ENCODE results near the gene EVA1A. TPM values are rescaled to one million over a fixed set of nuclear protein-coding genes. Genes with fewer than 3 reads are reported as not detected.

Gene EVA1A
- total RNA-seq (2014; rRNA removed; shearing (Covaris generic)) (95.6 and 126 TPM in 2 replicates), polyA plus RNA-seq (2016; fragmentation: Nextera tagmentation; extraction: Ambion mirVana) (145 and 149 TPM in 2 replicates)

- TF ChIP-seq EZH2 (IDR thresholded peaks at IDR 0.05; ENCODE audit: insufficient read depth, poor library complexity, severe bottlenecking): no peak
- TF ChIP-seq EZH2phosphoT487 (IDR thresholded peaks at IDR 0.05; ENCODE audit: insufficient read depth, low read depth): no peak
- Histone ChIP-seq H3K4me2 (ENCODE audit: unreplicated experiment) (peak within 1 kb of the TSS; percentile 95), H3K27me3 (replicated peaks; ENCODE audit: insufficient read depth) (no peaks in the 10 kb centered on the region), H3K9ac (peak within 1 kb of the TSS; percentile 83), H3K9me3 (ENCODE audit: low read depth) (no peaks in the 10 kb centered on the region), H3K4me1 (ENCODE audit: insufficient read depth) (peaks cover 64% of the 10 kb centered on the region), H4K20me1 (ENCODE audit: insufficient read depth) (peaks cover 7% of the 10 kb centered on the region; the same call in 1 of the 2 replicates), H3K36me3 (ENCODE audit: low read depth) (peaks cover 10% of the 10 kb centered on the region; the same call in 1 of the 2 replicates), H3K9me2 (ENCODE audit: insufficient read depth) (no peaks in the 10 kb centered on the region), H3K4me3 (peak within 1 kb of the TSS; percentile 88), H3K27ac (peak within 1 kb of the TSS; percentile 86), H2AFZ (peak within 1 kb of the TSS; percentile 68), H3K79me2 (ENCODE audit: insufficient read depth) (peaks cover 48% of the 10 kb centered on the region), H3F3A (ENCODE audit: insufficient read depth) (peaks cover 33% of the 10 kb centered on the region)
- DNase-seq: peak; percentile 88
- in situ Hi-C loops (cut with MboI): no loop called here
- WGBS, 2 experiments (ENCODE audit: low coverage in 1 of 2, low lambda C conversion rate in 2 of 2, missing lambda C conversion rate in 2 of 2): 1 to 2% methylated on average over 34 to 46 of the region's 46 CpGs
Observed at GRCh38 chr2:75560768-75561565, at the start of gene EVA1A. EVA1A (minus strand) TSS chr2:75560939; CDS start chr2:75518140, 42,799 bp downstream.

GRCh38 chr2:75609937-75610508 is 49.3 kb upstream of the EVA1A start:
- no peaks in the 10 kb centered on the region for H3K9me2 ChIP-seq (ENCODE audit: insufficient read depth)
- H2AFZ ChIP-seq: no peak overlapping the region
- H3F3A ChIP-seq (ENCODE audit: insufficient read depth): peaks cover 36% of the 10 kb centered on the region
- TF ChIP-seq EZH2phosphoT487 (IDR thresholded peaks at IDR 0.05; ENCODE audit: insufficient read depth, low read depth): no peak
- no peak for TF ChIP-seq EZH2 (IDR thresholded peaks at IDR 0.05; ENCODE audit: insufficient read depth, poor library complexity, severe bottlenecking)
- peaks cover 36% of the 10 kb centered on the region for H3K4me1 ChIP-seq (ENCODE audit: insufficient read depth)
- in situ Hi-C loops (cut with MboI): loop anchor here (25.0 kb wide), 2 partner anchors 423 to 698 kb away; partner anchors contain the start of gene TACR1
- no peak overlapping the region for H3K4me3 ChIP-seq
- peak; percentile 56 for DNase-seq
- no peak overlapping the region for H3K4me2 ChIP-seq (ENCODE audit: unreplicated experiment)
- H3K27ac ChIP-seq: no peak overlapping the region
- no peaks in the 10 kb centered on the region for H3K27me3 ChIP-seq (replicated peaks; ENCODE audit: insufficient read depth)
- H3K9ac ChIP-seq: no peak overlapping the region
- WGBS, 2 experiments (ENCODE audit: low coverage in 1 of 2, low lambda C conversion rate in 2 of 2, missing lambda C conversion rate in 2 of 2): 66 to 73% methylated on average over 7 of the region's 7 CpGs
- H3K79me2 ChIP-seq (ENCODE audit: insufficient read depth): no peaks in the 10 kb centered on the region
- H4K20me1 ChIP-seq (ENCODE audit: insufficient read depth): no peaks in the 10 kb centered on the region
- no peaks in the 10 kb centered on the region for H3K9me3 ChIP-seq (ENCODE audit: low read depth)
- H3K36me3 ChIP-seq (ENCODE audit: low read depth): no peaks in the 10 kb centered on the region

GRCh38 chr2:75609334-75609689 is 48.6 kb upstream of the EVA1A start:
- TF ChIP-seq EZH2phosphoT487 (IDR thresholded peaks at IDR 0.05; ENCODE audit: insufficient read depth, low read depth) (no peak), EZH2 (IDR thresholded peaks at IDR 0.05; ENCODE audit: insufficient read depth, poor library complexity, severe bottlenecking) (no peak)
- Histone ChIP-seq H4K20me1 (ENCODE audit: insufficient read depth) (no peaks in the 10 kb centered on the region), H3K4me1 (ENCODE audit: insufficient read depth) (peaks cover 43% of the 10 kb centered on the region), H3K27ac (no peak overlapping the region), H3K27me3 (replicated peaks; ENCODE audit: insufficient read depth) (no peaks in the 10 kb centered on the region), H3K4me2 (ENCODE audit: unreplicated experiment) (no peak overlapping the region), H3K9me2 (ENCODE audit: insufficient read depth) (no peaks in the 10 kb centered on the region), H3K9me3 (ENCODE audit: low read depth) (no peaks in the 10 kb centered on the region), H3K36me3 (ENCODE audit: low read depth) (no peaks in the 10 kb centered on the region), H3K79me2 (ENCODE audit: insufficient read depth) (no peaks in the 10 kb centered on the region), H3K9ac (no peak overlapping the region), H2AFZ (no peak overlapping the region), H3K4me3 (no peak overlapping the region), H3F3A (ENCODE audit: insufficient read depth) (peaks cover 43% of the 10 kb centered on the region)
- in situ Hi-C loops (cut with MboI): loop anchor here (25.0 kb wide), 2 partner anchors 422 to 697 kb away; partner anchors contain the start of gene TACR1
- WGBS, 2 experiments (ENCODE audit: low coverage in 1 of 2, low lambda C conversion rate in 2 of 2, missing lambda C conversion rate in 2 of 2): 25 to 27% methylated on average over 5 of the region's 5 CpGs
- DNase-seq: no peak

DNA sequence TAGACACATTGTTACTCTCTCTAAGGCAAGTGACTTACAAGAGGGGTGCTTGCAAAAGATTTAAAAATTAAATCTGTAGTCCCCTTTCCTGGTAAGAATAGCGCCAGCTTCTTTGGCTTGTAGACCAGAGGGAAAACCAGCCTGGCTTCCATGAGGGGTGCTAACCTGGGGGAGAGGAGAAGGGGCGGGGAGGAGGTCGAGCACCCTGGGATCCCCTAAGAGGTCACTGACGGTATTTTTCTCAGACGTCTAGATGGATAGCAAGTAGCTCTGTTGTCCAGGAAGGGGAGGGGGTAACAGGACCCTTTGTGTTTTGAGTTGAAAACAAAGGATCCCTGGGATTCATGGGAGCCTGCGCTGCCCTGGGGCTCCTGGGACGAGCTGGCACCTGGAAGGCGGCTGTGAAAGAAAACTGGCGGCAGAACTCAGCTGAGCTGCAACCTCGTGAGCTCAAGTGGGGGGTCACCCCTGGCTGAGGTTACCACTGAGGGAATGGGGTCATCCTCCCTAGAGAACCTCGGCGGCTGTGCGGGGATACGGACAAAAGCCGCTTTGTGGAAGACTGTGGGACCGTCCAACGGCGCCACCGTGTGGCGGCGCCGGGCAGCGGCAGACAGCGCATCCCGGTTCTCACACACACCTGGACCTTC is 48.1 kb upstream of the EVA1A start:
- Histone ChIP-seq H3K4me3 (peak overlapping the region; percentile 65), H3K4me2 (ENCODE audit: unreplicated experiment) (peak overlapping the region; percentile 80), H3K79me2 (ENCODE audit: insufficient read depth) (no peaks in the 10 kb centered on the region), H3K4me1 (ENCODE audit: insufficient read depth) (peaks cover 49% of the 10 kb centered on the region), H3K27ac (no peak overlapping the region), H4K20me1 (ENCODE audit: insufficient read depth) (no peaks in the 10 kb centered on the region), H3K9me3 (ENCODE audit: low read depth) (no peaks in the 10 kb centered on the region), H3K36me3 (ENCODE audit: low read depth) (no peaks in the 10 kb centered on the region), H3K27me3 (replicated peaks; ENCODE audit: insufficient read depth) (no peaks in the 10 kb centered on the region), H3K9me2 (ENCODE audit: insufficient read depth) (no peaks in the 10 kb centered on the region), H3F3A (ENCODE audit: insufficient read depth) (peaks cover 48% of the 10 kb centered on the region), H3K9ac (peak overlapping the region; percentile 50), H2AFZ (peak overlapping the region; percentile 70)
- DNase-seq: peak; percentile 75
- 11% methylated on average over 25 of the region's 25 CpGs for WGBS, 2 experiments (ENCODE audit: low coverage in 1 of 2, low lambda C conversion rate in 2 of 2, missing lambda C conversion rate in 2 of 2)
- in situ Hi-C loops (cut with MboI): loop anchor here (25.0 kb wide), 2 partner anchors 422 to 697 kb away; partner anchors contain the start of gene TACR1
- TF ChIP-seq EZH2 (IDR thresholded peaks at IDR 0.05; ENCODE audit: insufficient read depth, poor library complexity, severe bottlenecking) (no peak), EZH2phosphoT487 (IDR thresholded peaks at IDR 0.05; ENCODE audit: insufficient read depth, low read depth) (no peak)

All from GM23248 (cell line).